Neural cell (in vitro differentiated cells): Measurements from ENCODE around the gene FXN. TPM values are rescaled to one million over a fixed set of nuclear protein-coding genes. Genes with fewer than 3 reads are reported as not detected.

Experiments
- H2AFZ ChIP-seq: fragments of 200-600, 300-800 bp; sonication (generic), shearing (Covaris generic); 2 replicates; pipeline ENCODE4 v1.6.0; 2014; ENCODE audit warnings: low read depth, mild to moderate bottlenecking, antibody characterized with exemption, low read length, moderate library complexity
- H3F3A ChIP-seq: fragments of 200-600 bp; shearing (Covaris generic); 2 replicates; pipeline ENCODE4 v1.6.1; 2016; ENCODE audit warnings: mild to moderate bottlenecking, moderate library complexity, mixed read lengths, antibody characterized with exemption, low read length; ENCODE audit not compliant: insufficient read depth, poor library complexity, severe bottlenecking
- H3K27ac ChIP-seq: fragments of 200-600, 300-800 bp; sonication (generic), shearing (Covaris generic); 2 replicates; pipeline ENCODE4 v1.5.1; 2014; ENCODE audit warnings: mild to moderate bottlenecking, low read length, moderate library complexity
- H3K27me3 ChIP-seq: fragments of 300-800, 200-600 bp; sonication (generic), shearing (Covaris generic); 2 replicates; pipeline ENCODE4 v1.6.0; 2014; ENCODE audit warnings: mild to moderate bottlenecking, low read depth, low read length, moderate library complexity; ENCODE audit not compliant: insufficient read depth
- H3K36me3 ChIP-seq: fragments of 300-800, 200-600 bp; sonication (generic), shearing (Covaris generic); 2 replicates; pipeline ENCODE4 v1.5.1; 2014; ENCODE audit warnings: mild to moderate bottlenecking, antibody characterized with exemption, low read length, moderate library complexity; ENCODE audit not compliant: insufficient read depth
- H3K4me2 ChIP-seq: fragments of 300-800, 200-600 bp; sonication (generic), shearing (Covaris generic); 2 replicates; pipeline ENCODE4 v1.6.0; 2014; ENCODE audit warnings: mild to moderate bottlenecking, low read length
- H3K4me3 ChIP-seq: fragments of 300-800, 200-600 bp; sonication (generic), shearing (Covaris generic); 2 replicates; pipeline ENCODE4 v1.5.1; 2014; ENCODE audit warnings: mild to moderate bottlenecking, low read length, moderate library complexity
- H3K79me2 ChIP-seq: fragments of 200-600 bp; shearing (Covaris generic); replicated peaks from 2 replicates; pipeline ENCODE4 v1.6.0; 2014; ENCODE audit warnings: mild to moderate bottlenecking, low read length, moderate library complexity; ENCODE audit not compliant: insufficient read depth
- H3K9ac ChIP-seq: fragments of 300-800, 200-600 bp; sonication (generic), shearing (Covaris generic); 2 replicates; pipeline ENCODE4 v1.6.1; 2016; ENCODE audit warnings: mild to moderate bottlenecking, low read length, mixed read lengths
- H3K9me2 ChIP-seq: fragments of 200-600 bp; shearing (Covaris generic); 2 replicates; pipeline ENCODE4 v1.6.1; 2016; ENCODE audit warnings: mild to moderate bottlenecking, low read length, mixed read lengths; ENCODE audit not compliant: insufficient read depth
- H3K9me3 ChIP-seq: fragments of 200-600, 300-800 bp; sonication (generic), shearing (Covaris generic); 2 replicates; pipeline ENCODE4 v1.6.1; 2016; ENCODE audit warnings: mild to moderate bottlenecking, mixed run types, low read length, moderate library complexity, mixed read lengths
- H4K20me1 ChIP-seq: fragments of 200-600 bp; shearing (Covaris generic); 2 replicates; pipeline ENCODE4 v1.6.1; 2016; ENCODE audit warnings: mild to moderate bottlenecking, mixed run types; ENCODE audit not compliant: insufficient read depth
- EP300 ChIP-seq: fragments of 450-650 bp; conservative IDR thresholded peaks from 2 replicates; pipeline ENCODE4 v1.6.1; 2014; ENCODE audit warnings: antibody characterized with exemption, mild to moderate bottlenecking, moderate library complexity; ENCODE audit not compliant: poor library complexity, severe bottlenecking
- EZH2 ChIP-seq: fragments of 200-600, 300-800 bp; shearing (Covaris generic), sonication (generic); IDR thresholded peaks from 2 replicates; pipeline ENCODE4 v1.6.1; 2014; ENCODE audit warnings: antibody characterized with exemption, low read length, borderline replicate concordance, mild to moderate bottlenecking; ENCODE audit not compliant: insufficient read depth, poor library complexity, severe bottlenecking
- MXI1 ChIP-seq: fragments of 450-650 bp; conservative IDR thresholded peaks from 2 replicates; pipeline ENCODE4 v1.6.1; 2014; ENCODE audit warnings: antibody characterized with exemption, mild to moderate bottlenecking; ENCODE audit not compliant: poor library complexity, severe bottlenecking
- POLR2AphosphoS5 ChIP-seq: IDR thresholded peaks from 2 replicates; pipeline ENCODE4 v1.6.1; 2012
- RAD21 ChIP-seq: fragments of 450-650 bp; conservative IDR thresholded peaks from 2 replicates; pipeline ENCODE4 v1.6.1; 2014; ENCODE audit warnings: antibody characterized with exemption, mild to moderate bottlenecking, moderate library complexity
- SMC3 ChIP-seq: fragments of 450-650 bp; conservative IDR thresholded peaks from 2 replicates; pipeline ENCODE4 v1.6.1; 2014; ENCODE audit warnings: antibody characterized with exemption, mild to moderate bottlenecking, moderate library complexity; ENCODE audit not compliant: poor library complexity
- TAF1 ChIP-seq: IDR thresholded peaks from 2 replicates; pipeline ENCODE4 v1.6.1; 2012; ENCODE audit warnings: low read depth
- polyA plus RNA-seq: library from polyadenylated mRNA; depleted of rRNA; stranded (reverse); fragments of >200 nt; gene quantifications from 2 replicates; pipeline ENCODE4 v1.2.3, GENCODE V29; 2014
- TF ChIP-seq, protein P1 (sequence below): IDR thresholded peaks from 2 replicates; pipeline ENCODE4 v1.6.1; 2012; ENCODE audit warnings: borderline replicate concordance
- TF ChIP-seq, protein P2 (sequence below): fragments of 450-650 bp; IDR thresholded peaks from 2 replicates; pipeline ENCODE4 v1.5.1; 2014; ENCODE audit warnings: antibody characterized with exemption, mild to moderate bottlenecking, moderate library complexity; ENCODE audit not compliant: poor library complexity, severe bottlenecking

FXN gene
- polyA plus RNA-seq, 1 donor from 2014 or later = 3.5 TPM

DNA sequence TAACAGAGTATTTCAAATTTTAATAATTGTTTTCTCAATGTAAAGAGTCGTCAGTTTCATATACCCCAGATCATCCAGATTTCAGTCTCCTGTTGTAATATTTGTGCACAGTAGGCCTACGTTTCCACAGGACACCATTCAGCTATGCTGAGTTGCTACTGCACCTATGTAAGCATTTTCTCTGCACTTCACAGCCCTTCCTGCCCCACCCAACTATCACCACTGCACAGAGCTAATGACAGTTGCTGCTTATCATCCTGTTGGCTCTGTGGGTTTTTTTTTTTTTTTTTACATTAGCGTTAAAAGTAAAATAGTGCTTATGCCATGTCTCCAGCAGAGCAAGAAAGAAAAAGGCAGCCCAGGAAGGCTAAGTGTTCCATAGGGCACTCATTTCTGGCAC lies 15.7 kb upstream of the FXN start:
- Histone ChIP-seq H3K4me3 (no peak overlapping the region), H3K79me2 (no peaks in the 10 kb centered on the region), H3K27ac (no peak overlapping the region), H3K9ac (no peak overlapping the region), H2AFZ (no peak overlapping the region), H3K4me2 (no peak overlapping the region), H3K36me3 (no peaks in the 10 kb centered on the region), H4K20me1 (no peaks in the 10 kb centered on the region), H3K9me3 (no peaks in the 10 kb centered on the region), H3K27me3 (no peaks in the 10 kb centered on the region), H3K9me2 (no peaks in the 10 kb centered on the region), H3F3A (no peaks in the 10 kb centered on the region)
- TF ChIP-seq SMC3 = no peak
- TF ChIP-seq, protein P1, sequence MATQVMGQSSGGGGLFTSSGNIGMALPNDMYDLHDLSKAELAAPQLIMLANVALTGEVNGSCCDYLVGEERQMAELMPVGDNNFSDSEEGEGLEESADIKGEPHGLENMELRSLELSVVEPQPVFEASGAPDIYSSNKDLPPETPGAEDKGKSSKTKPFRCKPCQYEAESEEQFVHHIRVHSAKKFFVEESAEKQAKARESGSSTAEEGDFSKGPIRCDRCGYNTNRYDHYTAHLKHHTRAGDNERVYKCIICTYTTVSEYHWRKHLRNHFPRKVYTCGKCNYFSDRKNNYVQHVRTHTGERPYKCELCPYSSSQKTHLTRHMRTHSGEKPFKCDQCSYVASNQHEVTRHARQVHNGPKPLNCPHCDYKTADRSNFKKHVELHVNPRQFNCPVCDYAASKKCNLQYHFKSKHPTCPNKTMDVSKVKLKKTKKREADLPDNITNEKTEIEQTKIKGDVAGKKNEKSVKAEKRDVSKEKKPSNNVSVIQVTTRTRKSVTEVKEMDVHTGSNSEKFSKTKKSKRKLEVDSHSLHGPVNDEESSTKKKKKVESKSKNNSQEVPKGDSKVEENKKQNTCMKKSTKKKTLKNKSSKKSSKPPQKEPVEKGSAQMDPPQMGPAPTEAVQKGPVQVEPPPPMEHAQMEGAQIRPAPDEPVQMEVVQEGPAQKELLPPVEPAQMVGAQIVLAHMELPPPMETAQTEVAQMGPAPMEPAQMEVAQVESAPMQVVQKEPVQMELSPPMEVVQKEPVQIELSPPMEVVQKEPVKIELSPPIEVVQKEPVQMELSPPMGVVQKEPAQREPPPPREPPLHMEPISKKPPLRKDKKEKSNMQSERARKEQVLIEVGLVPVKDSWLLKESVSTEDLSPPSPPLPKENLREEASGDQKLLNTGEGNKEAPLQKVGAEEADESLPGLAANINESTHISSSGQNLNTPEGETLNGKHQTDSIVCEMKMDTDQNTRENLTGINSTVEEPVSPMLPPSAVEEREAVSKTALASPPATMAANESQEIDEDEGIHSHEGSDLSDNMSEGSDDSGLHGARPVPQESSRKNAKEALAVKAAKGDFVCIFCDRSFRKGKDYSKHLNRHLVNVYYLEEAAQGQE = no peak
- TF ChIP-seq POLR2AphosphoS5 = no peak
- no peak for TF ChIP-seq RAD21
- TF ChIP-seq, protein P2, sequence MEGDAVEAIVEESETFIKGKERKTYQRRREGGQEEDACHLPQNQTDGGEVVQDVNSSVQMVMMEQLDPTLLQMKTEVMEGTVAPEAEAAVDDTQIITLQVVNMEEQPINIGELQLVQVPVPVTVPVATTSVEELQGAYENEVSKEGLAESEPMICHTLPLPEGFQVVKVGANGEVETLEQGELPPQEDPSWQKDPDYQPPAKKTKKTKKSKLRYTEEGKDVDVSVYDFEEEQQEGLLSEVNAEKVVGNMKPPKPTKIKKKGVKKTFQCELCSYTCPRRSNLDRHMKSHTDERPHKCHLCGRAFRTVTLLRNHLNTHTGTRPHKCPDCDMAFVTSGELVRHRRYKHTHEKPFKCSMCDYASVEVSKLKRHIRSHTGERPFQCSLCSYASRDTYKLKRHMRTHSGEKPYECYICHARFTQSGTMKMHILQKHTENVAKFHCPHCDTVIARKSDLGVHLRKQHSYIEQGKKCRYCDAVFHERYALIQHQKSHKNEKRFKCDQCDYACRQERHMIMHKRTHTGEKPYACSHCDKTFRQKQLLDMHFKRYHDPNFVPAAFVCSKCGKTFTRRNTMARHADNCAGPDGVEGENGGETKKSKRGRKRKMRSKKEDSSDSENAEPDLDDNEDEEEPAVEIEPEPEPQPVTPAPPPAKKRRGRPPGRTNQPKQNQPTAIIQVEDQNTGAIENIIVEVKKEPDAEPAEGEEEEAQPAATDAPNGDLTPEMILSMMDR = no peak
- TF ChIP-seq EP300 = no peak
- TF ChIP-seq TAF1 = no peak
- no peak for TF ChIP-seq MXI1
- TF ChIP-seq EZH2 = no peak

DNA sequence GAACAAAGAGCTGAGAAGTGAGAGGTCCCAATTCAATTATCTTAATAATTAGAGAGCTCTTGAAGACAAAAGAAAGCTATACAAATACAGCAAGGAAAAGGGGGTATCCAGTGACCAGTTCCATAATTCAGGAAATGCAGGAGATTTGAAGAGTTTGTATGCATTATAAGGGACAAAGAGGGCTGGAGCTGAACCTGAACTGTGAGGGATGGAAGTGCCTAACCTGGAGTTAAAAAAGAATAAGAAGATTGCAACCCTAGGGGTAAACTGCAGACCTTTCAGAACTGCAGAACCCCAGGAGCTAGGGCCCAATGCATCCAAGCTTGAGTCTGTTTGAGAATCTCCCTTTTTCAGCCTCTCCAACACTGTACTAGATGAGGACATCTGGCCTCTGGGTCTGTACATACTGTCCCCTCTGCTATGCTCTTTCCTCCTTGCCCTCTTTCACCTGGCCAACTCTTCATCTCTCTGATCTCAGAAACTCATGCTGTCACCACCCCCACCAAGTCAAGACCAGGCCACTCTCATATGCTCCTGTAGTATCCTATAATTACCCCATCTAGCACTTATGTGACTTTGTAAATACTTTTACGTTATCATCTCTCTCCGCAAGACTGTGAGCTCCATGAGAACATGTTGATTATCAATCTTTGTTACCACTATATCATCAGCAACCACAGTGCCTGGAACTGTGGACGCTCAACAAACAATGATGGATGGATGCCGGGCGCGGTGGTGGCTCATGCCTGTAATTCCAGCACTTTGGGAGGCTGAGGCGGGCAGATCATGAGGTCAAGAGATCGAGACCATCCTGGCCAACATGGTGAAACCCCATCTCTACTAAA lies 15.0 kb upstream of the FXN start:
- Histone ChIP-seq H3K27ac (no peak overlapping the region), H3K9me2 (no peaks in the 10 kb centered on the region), H3K27me3 (no peaks in the 10 kb centered on the region), H3K4me2 (no peak overlapping the region), H3K9ac (no peak overlapping the region), H3K4me3 (no peak overlapping the region), H3K79me2 (no peaks in the 10 kb centered on the region), H3F3A (no peaks in the 10 kb centered on the region), H3K36me3 (no peaks in the 10 kb centered on the region), H3K9me3 (no peaks in the 10 kb centered on the region), H2AFZ (no peak overlapping the region), H4K20me1 (no peaks in the 10 kb centered on the region)
- TF ChIP-seq EZH2 (no peak), POLR2AphosphoS5 (no peak), TAF1 (no peak)
- TF ChIP-seq, protein P2 = no peak
